Measurements from ENCODE around the gene PFDN5.

The PFDN5 gene

GRCh38 chr12:53295070-53295890, at the start of gene PFDN5:
Gene PFDN5, plus strand, starts transcription at chr12:53295542. Its CDS starts 26 bp downstream, at chr12:53295568.
- peak; percentile 91 for DNase-seq

- peak; percentile 89 for DNase-seq
These were observed 43.6 kb upstream of the PFDN5 start for GRCh38 chr12:53251477-53252348.

- peak; percentile 48 for DNase-seq
These were observed 42.9 kb upstream of the PFDN5 start for GRCh38 chr12:53252349-53252916.

- no peak for DNase-seq
These were observed 42.0 kb upstream of the PFDN5 start for GRCh38 chr12:53253298-53253697.

GRCh38 chr12:53254816-53255545, 40.4 kb upstream of the PFDN5 start:
- no peak for DNase-seq

- DNase-seq = peak; percentile 73
These were observed 39.3 kb upstream of the PFDN5 start for GRCh38 chr12:53255996-53256395.

- DNase-seq = peak; percentile 57
These were observed 36.5 kb upstream of the PFDN5 start for GRCh38 chr12:53258541-53259539.

GRCh38 chr12:53259891-53260290, 35.5 kb upstream of the PFDN5 start:
- peak; percentile 11 for DNase-seq

GRCh38 chr12:53265783-53266182, 29.6 kb upstream of the PFDN5 start:
- DNase-seq = no peak

GRCh38 chr12:53267306-53267998, 27.9 kb upstream of the PFDN5 start:
- peak; percentile 68 for DNase-seq

GRCh38 chr12:53267999-53268629, 27.2 kb upstream of the PFDN5 start, which contains the start of gene ESPL1:
Gene ESPL1, plus strand, starts transcription at chr12:53268299. Its CDS starts 468 bp downstream, at chr12:53268767.
- peak; percentile 88 for DNase-seq

- DNase-seq = no peak
These were observed 26.4 kb upstream of the PFDN5 start for GRCh38 chr12:53268630-53269562.

- DNase-seq = no peak
These were observed 20.9 kb upstream of the PFDN5 start for GRCh38 chr12:53274445-53274844.

- DNase-seq = no peak
These were observed 18.8 kb upstream of the PFDN5 start for GRCh38 chr12:53276511-53276910.

- DNase-seq = no peak
These were observed 17.4 kb upstream of the PFDN5 start for GRCh38 chr12:53277981-53278380.

GRCh38 chr12:53279283-53279869, 16.0 kb upstream of the PFDN5 start:
- no peak for DNase-seq

- no peak for DNase-seq
These were observed 15.3 kb upstream of the PFDN5 start for GRCh38 chr12:53279888-53280498.

GRCh38 chr12:53286448-53286847, 8.9 kb upstream of the PFDN5 start:
- DNase-seq = no peak

All from OCI-M1 (cell line).